CD4-positive, alpha-beta T cell (primary cell): Measurements from ENCODE around the gene MECR. TPM values are rescaled to one million over a fixed set of nuclear protein-coding genes. Genes with fewer than 3 reads are reported as not detected.

Experiments
- ATAC-seq: fragments of 200-7000 bp; cut with Tn5 transposase; one replicate; pipeline ENCODE4 v1.10.0; 2022; ENCODE audit warnings: mild to moderate bottlenecking; ENCODE audit not compliant: poor library complexity
- CTCF ChIA-PET: fragments of 350-600 bp; sonication (Branson Sonifier 250); formaldehyde crosslinking; loops from one replicate; lab custom pipeline; 2021; ENCODE audit warnings: antibody characterized with exemption, inconsistent platforms; lab: Charles Lee
- POLR2A ChIA-PET: fragments of 350-600 bp; sonication (Branson Sonifier 250); formaldehyde crosslinking; loops from one replicate; lab custom pipeline; 2021; ENCODE audit warnings: antibody characterized with exemption, inconsistent platforms; lab: Charles Lee
- DNase-seq, 14 experiments: peaks; one replicate each; pipeline ENCODE4 v3.0.0-alpha.2; 2013 to 2020; ENCODE audit warnings: mixed read lengths in 2 of 14
- H3K27ac ChIP-seq, 2 donors: one replicate each; pipeline versions ENCODE4 v1.5.1 to v1.7.0; 2013; ENCODE audit warnings: low read length in 2 of 2, low read depth in 1 of 2, mild to moderate bottlenecking in 1 of 2
- H3K27me3 ChIP-seq, 2 experiments: 1 replicate in 1 of 2; 2 replicates in 1 of 2; pipeline versions ENCODE4 v1.6.1 to v1.7.0; 2013; ENCODE audit warnings: low read length in 2 of 2, control low read depth in 1 of 2, mild to moderate bottlenecking in 1 of 2, moderate library complexity in 1 of 2; ENCODE audit not compliant: insufficient read depth in 2 of 2, control insufficient read depth in 1 of 2
- H3K36me3 ChIP-seq: one replicate; pipeline ENCODE4 v1.6.1; 2013; ENCODE audit warnings: low read length, control low read depth; ENCODE audit not compliant: insufficient read depth
- H3K4me1 ChIP-seq: one replicate; pipeline ENCODE4 v1.6.1; 2013; ENCODE audit warnings: low read length, control low read depth; ENCODE audit not compliant: insufficient read depth
- H3K4me3 ChIP-seq: one replicate; pipeline ENCODE4 v1.5.1; 2013; ENCODE audit warnings: mild to moderate bottlenecking, low read length, moderate library complexity
- H3K9me3 ChIP-seq, 2 experiments: 1 replicate in 1 of 2; 2 replicates in 1 of 2; pipeline versions ENCODE4 v1.6.1 to v1.7.0; 2013; ENCODE audit warnings: low read length in 2 of 2, mild to moderate bottlenecking in 2 of 2, control low read depth in 1 of 2, moderate library complexity in 1 of 2; ENCODE audit not compliant: control insufficient read depth in 1 of 2, insufficient read depth in 1 of 2
- H3K27ac Mint-ChIP-seq: one replicate; pipeline ENCODE4 v1.8.0; 2020; ENCODE audit warnings: mixed read lengths
- H3K27me3 Mint-ChIP-seq: one replicate; pipeline ENCODE4 v1.8.0; 2021; ENCODE audit warnings: mixed read lengths
- H3K36me3 Mint-ChIP-seq: one replicate; pipeline ENCODE4 v1.8.0; 2021; ENCODE audit warnings: low read depth, mixed read lengths
- H3K4me1 Mint-ChIP-seq: one replicate; pipeline ENCODE4 v1.8.0; 2021; ENCODE audit warnings: low read depth, mixed read lengths
- H3K4me3 Mint-ChIP-seq: one replicate; pipeline ENCODE4 v1.8.0; 2020; ENCODE audit warnings: mild to moderate bottlenecking, mixed read lengths
- H3K9me3 Mint-ChIP-seq: one replicate; pipeline ENCODE4 v1.8.0; 2020; ENCODE audit warnings: mixed read lengths
- intact Hi-C, 2 experiments: fragments of 100-400 bp; cut with DNase I in 1 of 2; cut with micrococcal nuclease in 1 of 2; formaldehyde crosslinking; loops; one replicate each; pipeline versions ENCODE4 v1.15.1 to v1.9.0; 2023 to 2025; cut with DNase I, micrococcal nuclease
- total RNA-seq, 174 experiments: library from RNA in 2 of 174; stranded (reverse) in 2 of 174; gene quantifications; one replicate each; pipeline ENCODE4 v1.2.3 and lab custom pipeline; 2021 to 2026
- TF ChIP-seq, protein P1 (sequence below): fragments of 200-600 bp; IDR thresholded peaks from one replicate; pipeline ENCODE4 v1.8.0; 2022; ENCODE audit warnings: antibody characterized with exemption, mild to moderate bottlenecking

MECR gene
- total RNA-seq, 2 experiments from 2014 or later: 5.5 to 6.6 TPM

DNA sequence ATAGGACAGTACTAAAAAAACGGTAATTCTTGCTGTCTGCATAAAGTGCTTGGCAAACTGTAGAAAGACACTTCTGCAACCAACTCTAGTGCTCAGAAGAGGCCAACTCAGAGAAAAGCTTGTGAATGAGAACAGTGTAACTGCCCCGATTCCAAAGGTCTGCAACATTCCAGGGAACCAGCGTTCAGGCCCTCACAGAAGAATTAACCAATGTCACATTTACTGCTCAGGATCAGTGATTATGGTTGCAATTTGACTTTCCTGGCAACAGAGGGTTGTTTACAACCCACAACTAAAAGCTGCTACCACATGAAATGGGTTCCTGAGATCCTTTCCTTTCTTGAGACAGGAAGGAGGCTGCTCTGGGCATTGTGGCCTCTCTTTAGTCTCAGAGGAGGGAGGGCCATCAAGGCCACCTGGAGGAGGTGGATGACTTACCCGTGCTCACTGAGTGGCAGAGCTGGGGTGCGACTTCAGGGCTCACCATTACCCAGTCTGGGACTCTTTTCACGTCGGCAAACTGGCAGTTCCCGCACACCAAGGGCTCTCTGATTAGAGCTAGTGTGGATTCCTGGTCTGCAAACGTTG lies 64.3 kb downstream of the MECR start:
- Mint-ChIP-seq H3K27ac (peak overlapping the region; percentile 58), H3K9me3 (no peaks in the 10 kb centered on the region), H3K36me3 (peaks cover 82% of the 10 kb centered on the region), H3K27me3 (no peaks in the 10 kb centered on the region), H3K4me1 (peaks cover 87% of the 10 kb centered on the region), H3K4me3 (no peak overlapping the region)
- H3K27ac ChIP-seq: no peak overlapping the region
- DNase-seq: no peak
- peaks cover 63% of the 10 kb centered on the region for H3K36me3 ChIP-seq
- H3K4me3 ChIP-seq: no peak overlapping the region
- ATAC-seq: no peak
- H3K27me3 ChIP-seq: no peaks in the 10 kb centered on the region
- ChIA-PET POLR2A (interaction anchor here (3.1 kb wide), 1 partner anchor 15 kb away, joined by 19 read pairs; the partner anchor contains the start of gene SRSF4), CTCF (no interaction called here)
- no peaks in the 10 kb centered on the region for H3K9me3 ChIP-seq
- intact Hi-C loops: no loop called here
- peaks cover 25% of the 10 kb centered on the region for H3K4me1 ChIP-seq
- TF ChIP-seq, protein P1, sequence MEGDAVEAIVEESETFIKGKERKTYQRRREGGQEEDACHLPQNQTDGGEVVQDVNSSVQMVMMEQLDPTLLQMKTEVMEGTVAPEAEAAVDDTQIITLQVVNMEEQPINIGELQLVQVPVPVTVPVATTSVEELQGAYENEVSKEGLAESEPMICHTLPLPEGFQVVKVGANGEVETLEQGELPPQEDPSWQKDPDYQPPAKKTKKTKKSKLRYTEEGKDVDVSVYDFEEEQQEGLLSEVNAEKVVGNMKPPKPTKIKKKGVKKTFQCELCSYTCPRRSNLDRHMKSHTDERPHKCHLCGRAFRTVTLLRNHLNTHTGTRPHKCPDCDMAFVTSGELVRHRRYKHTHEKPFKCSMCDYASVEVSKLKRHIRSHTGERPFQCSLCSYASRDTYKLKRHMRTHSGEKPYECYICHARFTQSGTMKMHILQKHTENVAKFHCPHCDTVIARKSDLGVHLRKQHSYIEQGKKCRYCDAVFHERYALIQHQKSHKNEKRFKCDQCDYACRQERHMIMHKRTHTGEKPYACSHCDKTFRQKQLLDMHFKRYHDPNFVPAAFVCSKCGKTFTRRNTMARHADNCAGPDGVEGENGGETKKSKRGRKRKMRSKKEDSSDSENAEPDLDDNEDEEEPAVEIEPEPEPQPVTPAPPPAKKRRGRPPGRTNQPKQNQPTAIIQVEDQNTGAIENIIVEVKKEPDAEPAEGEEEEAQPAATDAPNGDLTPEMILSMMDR: no peak

DNA sequence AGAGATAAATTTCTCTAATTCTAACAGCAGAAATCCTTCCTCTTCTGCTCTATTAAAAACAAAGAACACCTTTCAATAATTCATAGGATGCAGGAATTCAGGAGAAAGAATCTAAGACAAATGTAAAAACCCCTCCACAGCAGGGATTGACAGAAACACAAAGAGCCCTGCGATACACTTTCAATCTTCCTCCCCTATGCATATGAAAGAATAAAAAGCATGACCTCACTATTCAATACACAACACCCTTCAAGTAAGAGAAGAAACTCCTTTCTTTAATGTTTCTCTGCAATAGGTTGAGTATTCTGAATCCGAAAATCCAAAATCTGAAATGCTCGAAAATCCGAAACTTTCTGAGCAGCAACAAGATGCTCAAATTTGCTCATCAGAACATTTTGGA lies 66.1 kb downstream of the MECR start:
- Mint-ChIP-seq H3K4me1 (peaks cover 79% of the 10 kb centered on the region), H3K27me3 (no peaks in the 10 kb centered on the region), H3K27ac (no peak overlapping the region), H3K4me3 (no peak overlapping the region), H3K36me3 (peaks cover 81% of the 10 kb centered on the region), H3K9me3 (no peaks in the 10 kb centered on the region)
- H3K9me3 ChIP-seq: no peaks in the 10 kb centered on the region
- H3K27me3 ChIP-seq: no peaks in the 10 kb centered on the region
- ATAC-seq (no peak), DNase-seq (no peak)
- intact Hi-C loops: no loop called here
- H3K27ac ChIP-seq: no peak overlapping the region
- ChIA-PET CTCF (no interaction called here), POLR2A (no interaction called here)
- H3K4me1 ChIP-seq: peaks cover 13% of the 10 kb centered on the region
- TF ChIP-seq, protein P1: no peak
- peaks cover 80% of the 10 kb centered on the region for H3K36me3 ChIP-seq
- no peak overlapping the region for H3K4me3 ChIP-seq

DNA sequence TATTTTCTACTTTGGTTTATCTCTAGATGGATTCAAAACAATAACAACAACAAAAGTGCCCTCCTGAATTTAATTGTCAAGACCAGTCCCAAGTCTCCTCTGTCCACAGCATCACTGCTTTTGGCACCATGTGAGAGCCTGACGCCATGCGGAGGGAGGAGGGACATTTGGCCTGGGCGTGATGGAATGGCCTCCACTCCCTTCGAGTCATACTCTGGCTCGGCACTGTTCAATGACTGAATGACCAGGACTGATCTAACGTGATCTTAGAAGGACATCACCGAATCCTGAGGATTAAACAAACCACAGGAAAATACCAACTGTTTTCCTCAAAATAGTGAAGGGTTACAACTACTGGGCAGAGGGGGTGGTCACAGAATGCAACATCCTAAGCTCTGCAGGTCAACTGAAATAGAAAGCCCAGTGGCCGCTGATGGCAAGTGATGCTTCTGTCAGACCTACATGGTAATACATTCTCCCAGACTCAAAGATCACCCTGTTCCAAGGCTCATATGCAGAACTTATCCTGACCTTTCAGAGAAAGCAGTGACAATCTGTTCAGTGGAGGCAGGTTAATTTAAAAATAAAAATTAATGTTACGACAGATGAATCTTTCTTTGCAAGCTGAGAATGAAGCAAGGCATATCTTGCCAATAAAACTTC lies 68.1 kb downstream of the MECR start:
- no peaks in the 10 kb centered on the region for H3K9me3 ChIP-seq
- DNase-seq (no peak), ATAC-seq (no peak)
- H3K27ac ChIP-seq: no peak overlapping the region
- H3K9me3 Mint-ChIP-seq: no peaks in the 10 kb centered on the region
- H3K4me1 Mint-ChIP-seq: peaks cover 64% of the 10 kb centered on the region
- TF ChIP-seq, protein P1: no peak
- H3K27me3 Mint-ChIP-seq: no peaks in the 10 kb centered on the region
- peaks cover 81% of the 10 kb centered on the region for H3K36me3 Mint-ChIP-seq
- H3K4me3 Mint-ChIP-seq: no peak overlapping the region
- ChIA-PET POLR2A (no interaction called here), CTCF (no interaction called here)
- H3K36me3 ChIP-seq: peaks cover 84% of the 10 kb centered on the region
- no peak overlapping the region for H3K4me3 ChIP-seq
- no peak overlapping the region for H3K27ac Mint-ChIP-seq
- intact Hi-C loops: no loop called here
- no peaks in the 10 kb centered on the region for H3K27me3 ChIP-seq
- H3K4me1 ChIP-seq: peaks cover 13% of the 10 kb centered on the region
